HL-60 (cell line): ENCODE results near the gene NPEPL1.

Experiments
- DNase-seq, 2 experiments: peaks; one replicate each; pipeline ENCODE4 v3.0.0-alpha.2; 2010 to 2020; ENCODE audit warnings: low read depth in 1 of 2, low spot score in 1 of 2
- H3K27ac ChIP-seq: fragments of 250-450 bp; sonication (Bioruptor Pico); replicated peaks from 2 replicates; pipeline ENCODE4 v1.5.1; 2020; ENCODE audit warnings: mild to moderate bottlenecking, moderate library complexity
- H3K27me3 ChIP-seq: fragments of 250-450 bp; sonication (Bioruptor Pico); 2 replicates; pipeline ENCODE4 v1.5.1; 2021; ENCODE audit warnings: mild to moderate bottlenecking, moderate library complexity; ENCODE audit not compliant: insufficient read depth, poor library complexity, severe bottlenecking
- H3K4me3 ChIP-seq: replicated peaks from 2 replicates; pipeline ENCODE4 v1.5.1; 2011; ENCODE audit warnings: mild to moderate bottlenecking, control low read depth, low read length; ENCODE audit not compliant: insufficient read depth
- GABPA ChIP-seq: IDR thresholded peaks from 2 replicates; pipeline ENCODE4 v1.6.1; 2012; ENCODE audit warnings: low read depth
- POLR2AphosphoS5 ChIP-seq: IDR thresholded peaks from 2 replicates; pipeline ENCODE4 v1.6.1; 2012; ENCODE audit warnings: low read depth
- REST ChIP-seq: IDR thresholded peaks from 2 replicates; pipeline ENCODE4 v1.6.1; 2012; ENCODE audit warnings: low read depth; ENCODE audit not compliant: insufficient replicate concordance
- SPI1 ChIP-seq: IDR thresholded peaks from 2 replicates; pipeline ENCODE4 v1.6.1; 2012; ENCODE audit warnings: low read depth, mild to moderate bottlenecking, borderline replicate concordance
- TF ChIP-seq, protein P1 (sequence below): IDR thresholded peaks from one replicate; pipeline ENCODE4 v1.5.1; 2011; ENCODE audit warnings: low read length, control low read depth, inconsistent platforms; ENCODE audit not compliant: insufficient read depth

The NPEPL1 gene

DNA sequence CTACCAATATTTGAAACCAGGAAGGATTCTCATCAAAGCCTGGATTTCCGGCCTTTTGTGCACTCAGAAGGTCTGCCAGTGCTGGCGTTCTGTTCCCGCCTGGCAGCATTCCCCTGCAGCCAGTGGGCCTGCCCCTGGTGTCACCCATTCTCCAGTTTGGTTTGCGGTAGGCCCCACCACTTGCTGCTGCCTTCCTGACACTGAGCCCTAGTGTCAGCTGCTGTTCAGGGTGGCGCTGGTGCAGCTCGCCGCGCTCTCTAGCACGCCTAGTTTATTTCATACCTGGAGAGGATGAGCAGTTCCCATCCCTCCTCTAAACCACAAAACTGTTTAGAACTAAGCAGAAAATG, 9.5 kb downstream of the NPEPL1 start:
- Histone ChIP-seq H3K27me3 (no peaks in the 10 kb centered on the region), H3K27ac (no peak overlapping the region), H3K4me3 (no peak overlapping the region)
- no peak for TF ChIP-seq REST
- TF ChIP-seq, protein P1, sequence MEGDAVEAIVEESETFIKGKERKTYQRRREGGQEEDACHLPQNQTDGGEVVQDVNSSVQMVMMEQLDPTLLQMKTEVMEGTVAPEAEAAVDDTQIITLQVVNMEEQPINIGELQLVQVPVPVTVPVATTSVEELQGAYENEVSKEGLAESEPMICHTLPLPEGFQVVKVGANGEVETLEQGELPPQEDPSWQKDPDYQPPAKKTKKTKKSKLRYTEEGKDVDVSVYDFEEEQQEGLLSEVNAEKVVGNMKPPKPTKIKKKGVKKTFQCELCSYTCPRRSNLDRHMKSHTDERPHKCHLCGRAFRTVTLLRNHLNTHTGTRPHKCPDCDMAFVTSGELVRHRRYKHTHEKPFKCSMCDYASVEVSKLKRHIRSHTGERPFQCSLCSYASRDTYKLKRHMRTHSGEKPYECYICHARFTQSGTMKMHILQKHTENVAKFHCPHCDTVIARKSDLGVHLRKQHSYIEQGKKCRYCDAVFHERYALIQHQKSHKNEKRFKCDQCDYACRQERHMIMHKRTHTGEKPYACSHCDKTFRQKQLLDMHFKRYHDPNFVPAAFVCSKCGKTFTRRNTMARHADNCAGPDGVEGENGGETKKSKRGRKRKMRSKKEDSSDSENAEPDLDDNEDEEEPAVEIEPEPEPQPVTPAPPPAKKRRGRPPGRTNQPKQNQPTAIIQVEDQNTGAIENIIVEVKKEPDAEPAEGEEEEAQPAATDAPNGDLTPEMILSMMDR = no peak
- TF ChIP-seq POLR2AphosphoS5 = no peak
- no peak for TF ChIP-seq GABPA
- TF ChIP-seq SPI1 = no peak
- DNase-seq = no peak

DNA sequence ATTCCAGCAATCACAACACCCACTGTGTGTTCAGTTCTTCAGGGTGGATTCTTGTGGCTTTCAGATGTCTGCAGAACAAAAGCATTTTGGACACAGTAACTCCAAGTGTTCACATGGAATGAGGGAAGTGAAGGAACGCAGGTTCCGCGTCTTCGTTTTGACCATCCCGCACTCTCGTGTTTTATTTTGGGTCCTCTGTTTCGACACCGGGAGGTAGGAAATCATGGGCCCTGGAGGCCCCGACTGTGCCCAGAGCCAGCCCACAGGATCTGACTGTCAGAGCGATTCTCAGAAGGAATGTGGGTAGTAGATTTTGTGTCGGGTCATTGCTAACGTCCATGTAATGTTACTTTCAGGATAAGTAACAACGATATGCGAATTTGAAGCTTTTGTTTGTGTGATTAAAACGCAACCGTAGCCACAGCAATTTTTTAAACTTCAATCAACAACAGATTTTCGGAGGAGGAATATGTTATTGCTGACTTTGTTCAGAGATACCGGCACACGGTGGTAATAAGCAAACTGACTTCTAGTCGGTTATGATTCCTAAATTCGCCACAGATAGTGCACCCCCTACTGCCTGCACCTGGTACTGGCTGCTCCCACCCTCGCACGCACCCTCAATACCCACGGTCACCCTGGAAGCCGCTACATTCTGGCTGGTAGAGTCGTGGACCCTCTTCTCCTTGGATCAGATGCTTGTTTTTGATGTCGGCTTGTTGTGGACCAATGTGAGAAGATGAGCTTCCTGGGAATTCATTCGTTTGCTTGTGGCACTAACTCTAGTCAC, 10.5 kb downstream of the NPEPL1 start:
- no peak for TF ChIP-seq POLR2AphosphoS5
- no peak for TF ChIP-seq SPI1
- no peak for TF ChIP-seq REST
- TF ChIP-seq, protein P1 = no peak
- TF ChIP-seq GABPA = no peak
- Histone ChIP-seq H3K27ac (no peak overlapping the region), H3K4me3 (no peak overlapping the region), H3K27me3 (no peaks in the 10 kb centered on the region)
- no peak for DNase-seq

GRCh38 chr20:58703765-58704371, 11.3 kb downstream of the NPEPL1 start:
- Histone ChIP-seq H3K4me3 (no peak overlapping the region), H3K27ac (no peak overlapping the region), H3K27me3 (no peaks in the 10 kb centered on the region)
- DNase-seq = no peak
- TF ChIP-seq SPI1 (no peak), POLR2AphosphoS5 (no peak), REST (no peak), GABPA (no peak)
- TF ChIP-seq, protein P1 = no peak
